NCI-H82 (cell line): ENCODE results near the gene CTNNA1.

Source experiments
- DNase-seq: peaks from one replicate; lab custom pipeline; 2025; lab: John Stamatoyannopoulos, UW

CTNNA1 gene

GRCh38 chr5:138964647-138965201 is 211.5 kb downstream of the CTNNA1 start:
- no peak for DNase-seq

GRCh38 chr5:138965626-138966025 is 212.4 kb downstream of the CTNNA1 start:
- no peak for DNase-seq

DNA sequence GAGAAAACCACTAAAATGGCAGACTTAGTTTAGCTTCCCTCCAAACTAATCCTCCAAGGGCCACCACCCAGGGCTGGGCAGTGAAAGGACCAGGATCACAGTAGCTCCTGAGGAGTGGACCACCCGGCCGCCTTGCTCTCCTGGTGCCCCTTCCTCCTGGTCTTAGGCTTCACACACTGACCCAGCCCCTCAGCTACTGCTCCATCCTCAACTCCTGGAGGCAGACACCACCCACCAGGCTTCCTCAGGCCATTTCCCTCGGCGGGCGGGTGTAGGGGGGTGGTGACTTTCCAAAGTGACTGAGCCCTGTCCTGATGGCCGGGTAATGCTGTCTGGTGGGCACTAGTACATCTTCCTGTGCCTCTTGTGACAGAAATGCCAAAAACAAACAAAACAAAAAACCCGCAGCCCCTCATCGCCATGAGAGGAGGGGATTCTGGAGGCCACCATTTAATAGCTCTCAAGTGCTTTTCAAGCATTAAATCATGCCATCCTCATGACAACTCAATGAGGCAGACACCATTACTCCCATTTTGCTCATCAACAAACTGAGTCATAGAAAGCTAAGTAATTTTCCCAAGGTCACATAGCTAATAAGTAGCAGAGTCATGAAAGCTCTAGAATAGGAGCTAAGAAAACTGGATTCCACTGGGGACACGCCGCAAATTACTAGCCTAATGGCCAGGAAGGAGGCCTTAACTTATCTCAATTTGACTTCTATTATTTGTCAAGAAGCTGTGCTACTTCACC is 213.2 kb downstream of the CTNNA1 start:
- no peak for DNase-seq

DNA sequence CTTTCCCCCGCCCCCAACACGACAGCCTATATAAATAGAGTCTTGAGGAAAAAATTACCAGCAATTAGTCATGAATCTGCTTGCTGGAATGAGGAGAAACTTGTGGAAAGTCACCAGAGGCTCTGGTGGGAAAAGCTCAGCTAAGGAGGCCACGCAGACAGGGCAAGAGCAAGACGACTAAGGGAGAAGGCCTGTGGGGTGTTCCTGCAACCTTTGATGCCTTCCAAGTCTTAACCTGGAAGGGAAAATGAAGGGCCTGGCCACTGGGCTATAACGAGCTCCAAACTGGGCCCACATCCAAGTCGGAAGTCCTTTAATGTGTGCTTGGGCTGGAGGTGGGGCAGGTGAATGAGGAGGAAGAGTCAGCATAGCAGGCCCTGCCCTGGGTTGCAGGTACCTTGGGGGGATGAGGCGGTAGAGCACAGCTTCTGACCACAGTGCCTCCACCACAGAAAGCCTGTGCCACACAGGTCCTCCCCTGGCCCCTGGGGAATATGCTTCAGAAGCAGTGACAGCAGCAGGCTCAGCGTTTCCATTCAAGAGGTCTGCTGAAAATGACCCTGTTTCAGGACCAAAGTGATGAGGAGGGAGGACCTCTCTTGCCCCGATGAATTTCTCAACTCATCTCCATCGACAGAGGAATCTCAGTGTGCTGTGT is 214.7 kb downstream of the CTNNA1 start:
- DNase-seq = no peak

DNA sequence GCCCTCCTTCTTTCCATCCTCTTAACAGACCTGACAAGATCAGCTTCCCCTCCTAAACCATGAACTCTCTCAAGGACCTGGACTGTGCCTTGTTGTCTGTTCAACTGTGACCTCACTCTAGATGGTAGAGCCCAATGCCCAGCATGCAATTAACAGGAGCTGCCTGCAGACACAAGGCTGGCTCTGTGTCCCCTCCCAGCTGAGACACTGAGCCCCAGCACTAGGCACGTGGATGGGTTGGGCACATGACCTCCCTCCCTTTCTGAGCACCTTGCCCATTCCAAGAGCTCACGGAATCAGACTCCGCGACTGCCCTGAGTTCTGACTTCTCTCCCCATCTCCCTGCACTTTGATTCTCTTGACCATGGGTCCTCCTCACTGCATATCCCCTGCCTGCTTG is 215.4 kb downstream of the CTNNA1 start:
- no peak for DNase-seq

- no peak for DNase-seq
These were observed 216.2 kb downstream of the CTNNA1 start for GRCh38 chr5:138969323-138970002.

DNA sequence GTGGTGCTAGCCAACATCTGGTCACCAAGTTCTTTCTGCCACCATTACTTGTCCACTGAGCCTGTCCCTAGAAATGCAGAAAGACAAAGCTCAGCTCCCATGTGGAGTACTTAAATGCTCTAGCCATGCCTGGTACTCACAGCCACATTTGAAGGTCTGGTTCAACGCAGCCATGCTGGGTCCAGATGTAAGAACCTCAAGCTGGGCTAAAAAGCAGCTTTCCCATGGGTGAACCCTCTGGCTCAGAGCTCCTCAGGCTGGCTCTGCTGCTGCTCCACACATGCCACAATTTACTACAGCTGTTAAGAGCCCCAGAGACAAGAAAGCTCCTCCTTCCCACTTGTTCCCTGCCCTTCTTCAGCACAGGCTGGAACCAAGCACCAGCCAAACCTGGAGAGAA is 219.0 kb downstream of the CTNNA1 start:
- no peak for DNase-seq

- peak; percentile 92 for DNase-seq
These were observed 219.6 kb downstream of the CTNNA1 start for GRCh38 chr5:138972836-138973235.

DNA sequence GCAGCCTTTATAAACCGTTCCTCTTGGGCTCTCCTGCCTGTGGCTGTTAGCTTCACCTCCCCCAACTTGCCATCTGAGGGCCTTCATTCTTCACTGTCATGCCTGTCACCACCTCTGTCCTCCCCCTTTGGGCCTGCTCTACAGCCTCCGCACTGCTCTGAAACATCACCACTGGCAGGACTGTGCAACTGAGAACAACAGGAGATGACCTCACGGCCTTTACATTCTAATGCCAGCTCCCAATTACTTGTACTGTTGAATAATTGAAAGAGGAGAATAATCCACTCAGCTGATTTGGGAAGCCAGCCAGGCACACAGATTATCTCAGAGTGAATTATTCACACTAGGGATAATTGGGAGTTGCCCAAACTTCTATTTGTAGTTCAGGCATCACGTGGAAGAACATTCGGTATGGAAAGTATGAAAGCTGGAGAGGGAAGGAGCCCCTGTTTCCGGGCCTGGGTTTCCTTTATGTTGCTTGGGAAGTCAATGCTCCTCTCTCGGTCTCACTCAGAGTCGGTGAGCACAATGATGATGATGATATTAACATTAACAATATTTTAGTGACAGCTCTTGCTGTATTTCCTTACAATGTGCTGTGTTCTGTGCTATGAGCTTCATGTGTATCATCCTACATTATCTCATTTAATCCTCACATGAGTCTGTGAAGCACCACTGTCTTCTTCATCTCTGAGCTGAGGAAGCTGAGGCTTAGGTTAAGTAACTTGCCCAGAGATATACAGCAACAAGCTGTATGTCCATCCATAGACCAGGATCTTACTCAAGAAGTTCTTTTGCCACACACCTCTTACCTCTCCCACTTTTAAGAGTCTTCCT is 221.2 kb downstream of the CTNNA1 start:
- DNase-seq = peak; percentile 92

GRCh38 chr5:138975098-138975847 is 222.0 kb downstream of the CTNNA1 start:
- peak; percentile 20 for DNase-seq

GRCh38 chr5:138978080-138978479 is 224.9 kb downstream of the CTNNA1 start:
- DNase-seq = no peak

DNA sequence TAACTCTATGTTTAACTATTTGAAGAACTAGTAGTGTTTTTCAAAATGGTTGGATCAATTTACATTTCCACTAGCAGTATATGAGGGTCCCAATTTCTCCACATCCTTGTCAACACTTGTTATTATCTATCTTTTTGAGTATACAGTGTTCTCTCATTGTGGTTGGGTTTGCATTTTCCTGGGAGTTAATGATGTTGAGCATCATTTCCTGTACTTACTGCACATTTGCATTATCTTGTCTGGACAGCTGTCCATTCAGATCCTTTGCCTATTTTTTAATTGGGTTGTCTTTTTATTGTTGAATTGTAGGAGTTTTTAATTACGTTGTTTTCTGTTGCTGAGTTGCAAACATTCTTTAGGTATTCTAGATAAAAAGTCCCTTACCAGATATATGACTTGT is 225.4 kb downstream of the CTNNA1 start:
- DNase-seq = no peak

DNA sequence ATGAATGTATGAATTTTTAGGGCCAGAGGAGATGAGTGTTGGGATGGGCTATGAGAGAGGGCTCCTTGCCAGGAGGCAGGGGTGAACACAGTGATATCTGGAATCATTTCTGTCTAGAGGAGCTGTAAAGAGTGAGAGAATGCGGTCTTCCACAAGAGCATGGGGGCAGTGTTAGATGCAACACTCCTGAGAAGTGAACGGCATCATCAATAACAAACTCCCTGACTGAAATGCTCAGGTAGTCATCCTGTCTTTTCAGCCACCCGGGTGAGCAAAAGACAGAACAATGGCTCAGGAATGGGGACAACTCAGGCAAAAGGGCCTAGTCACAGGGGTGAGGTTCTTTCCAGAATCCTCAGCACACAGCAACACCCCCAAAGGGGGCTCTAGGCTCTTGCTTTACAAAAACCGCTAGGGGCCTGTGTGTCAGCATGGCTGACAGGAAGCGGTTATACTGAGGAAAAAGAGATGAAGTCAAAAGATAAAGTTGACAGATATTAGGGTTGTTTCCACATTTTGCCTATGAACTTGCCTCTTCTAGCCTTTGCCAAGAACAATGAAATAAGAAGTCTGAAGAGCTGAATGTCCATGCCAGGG is 226.6 kb downstream of the CTNNA1 start:
- DNase-seq = no peak

GRCh38 chr5:138980441-138980840 is 227.2 kb downstream of the CTNNA1 start:
- DNase-seq = no peak

- DNase-seq = no peak
These were observed 227.9 kb downstream of the CTNNA1 start for GRCh38 chr5:138981131-138981530.

DNA sequence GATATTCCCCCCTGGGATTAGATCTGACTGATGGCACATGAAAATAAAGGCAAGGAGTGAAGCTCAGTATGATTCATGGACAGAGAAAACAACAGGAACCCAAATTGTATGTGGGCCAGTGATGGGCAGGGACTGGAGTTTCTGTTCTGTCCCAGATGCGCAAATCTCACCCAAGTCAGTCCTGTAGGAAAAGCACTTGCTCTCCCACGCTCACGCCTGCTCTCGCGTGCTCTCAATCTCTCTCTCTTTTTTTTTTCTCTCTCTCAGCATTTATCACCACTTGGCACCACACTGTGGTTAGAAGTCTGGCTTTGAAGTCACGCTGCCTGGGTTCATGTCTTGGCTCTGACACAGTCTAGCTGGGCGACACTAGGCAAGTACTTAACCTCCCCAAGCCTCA is 228.4 kb downstream of the CTNNA1 start:
- DNase-seq = no peak

- DNase-seq = peak; percentile 70
These were observed 230.8 kb downstream of the CTNNA1 start for GRCh38 chr5:138983984-138984383.
